Mucosa of descending colon (tissue), 3 donors: ENCODE results near the gene UBTF. TPM values are rescaled to one million over a fixed set of nuclear protein-coding genes. Genes with fewer than 3 reads are reported as not detected.

Experiments
- ATAC-seq: fragments of 200-7000 bp; cut with Tn5 transposase; one replicate; pipeline ENCODE4 v1.9.1; 2020; ENCODE audit warnings: mild to moderate bottlenecking, moderate library complexity
- DNase-seq, 3 donors: peaks; one replicate each; pipeline ENCODE4 v3.0.0-alpha.2; 2020
- H3K36me3 ChIP-seq: fragments of 200-600 bp; one replicate; pipeline ENCODE4 v1.8.0; 2021; ENCODE audit warnings: low read depth, mild to moderate bottlenecking
- H3K4me1 ChIP-seq: fragments of 200-600 bp; one replicate; pipeline ENCODE4 v1.8.0; 2021; ENCODE audit warnings: low read depth, mild to moderate bottlenecking
- H3K4me3 ChIP-seq: fragments of 200-600 bp; one replicate; pipeline ENCODE4 v1.8.0; 2021; ENCODE audit warnings: mild to moderate bottlenecking
- H3K9me3 ChIP-seq: fragments of 200-600 bp; one replicate; pipeline ENCODE4 v1.8.0; 2021; ENCODE audit warnings: mild to moderate bottlenecking
- intact Hi-C, 2 donors: fragments of 100-400 bp; cut with DNase I in 1 of 2; cut with micrococcal nuclease in 1 of 2; formaldehyde crosslinking; loops; one replicate each; pipeline versions ENCODE4 v1.11.0 to v1.11.1; 2022; cut with DNase I, micrococcal nuclease
- total RNA-seq, 3 donors: library from RNA; stranded (reverse); fragmentation: NEBNext Ultra II Directional in 2 of 3; extraction: Animal tissue kit (Norgen Biotek cat#: 25700) in 2 of 3; gene quantifications; one replicate each; pipeline versions ENCODE4 v1.2.1 to v1.2.4, GENCODE V29; 2021 to 2023
- TF ChIP-seq, protein P1 (sequence below): fragments of 200-600 bp; IDR thresholded peaks from one replicate; pipeline ENCODE4 v1.8.0; 2022; ENCODE audit warnings: antibody characterized with exemption, mild to moderate bottlenecking
- donor health status: DM: no; HTN: no; CAD: no; lungs with moderate emphysema.
- donor health status: DM: no; HTN: no; CAD: no.
- donor health status: DM: no; HTN: yes; CAD: no.

The UBTF gene
- total RNA-seq, 3 donors from 2014 or later = 68.6 to 88.4 (median 73.4) TPM

- Histone ChIP-seq H3K4me3 (no peak overlapping the region), H3K4me1 (peaks cover 17% of the 10 kb centered on the region), H3K9me3 (no peaks in the 10 kb centered on the region), H3K36me3 (no peaks in the 10 kb centered on the region)
- TF ChIP-seq, protein P1, sequence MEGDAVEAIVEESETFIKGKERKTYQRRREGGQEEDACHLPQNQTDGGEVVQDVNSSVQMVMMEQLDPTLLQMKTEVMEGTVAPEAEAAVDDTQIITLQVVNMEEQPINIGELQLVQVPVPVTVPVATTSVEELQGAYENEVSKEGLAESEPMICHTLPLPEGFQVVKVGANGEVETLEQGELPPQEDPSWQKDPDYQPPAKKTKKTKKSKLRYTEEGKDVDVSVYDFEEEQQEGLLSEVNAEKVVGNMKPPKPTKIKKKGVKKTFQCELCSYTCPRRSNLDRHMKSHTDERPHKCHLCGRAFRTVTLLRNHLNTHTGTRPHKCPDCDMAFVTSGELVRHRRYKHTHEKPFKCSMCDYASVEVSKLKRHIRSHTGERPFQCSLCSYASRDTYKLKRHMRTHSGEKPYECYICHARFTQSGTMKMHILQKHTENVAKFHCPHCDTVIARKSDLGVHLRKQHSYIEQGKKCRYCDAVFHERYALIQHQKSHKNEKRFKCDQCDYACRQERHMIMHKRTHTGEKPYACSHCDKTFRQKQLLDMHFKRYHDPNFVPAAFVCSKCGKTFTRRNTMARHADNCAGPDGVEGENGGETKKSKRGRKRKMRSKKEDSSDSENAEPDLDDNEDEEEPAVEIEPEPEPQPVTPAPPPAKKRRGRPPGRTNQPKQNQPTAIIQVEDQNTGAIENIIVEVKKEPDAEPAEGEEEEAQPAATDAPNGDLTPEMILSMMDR = no peak
- intact Hi-C loops = no loop called here
- no peak for DNase-seq
- no peak for ATAC-seq
These were observed 13.3 kb downstream of the UBTF start for GRCh38 chr17:44205962-44206824.

- Histone ChIP-seq H3K4me3 (no peak overlapping the region), H3K9me3 (no peaks in the 10 kb centered on the region), H3K4me1 (peaks cover 9% of the 10 kb centered on the region), H3K36me3 (no peaks in the 10 kb centered on the region)
- no peak for DNase-seq
- intact Hi-C loops = no loop called here
- ATAC-seq = no peak
- TF ChIP-seq, protein P1 = no peak
These were observed 15.0 kb downstream of the UBTF start for GRCh38 chr17:44204441-44204882.

- intact Hi-C loops = no loop called here
- DNase-seq (peak in 1 of 3 donors; percentile 68), ATAC-seq (no peak)
- TF ChIP-seq, protein P1 = peak; percentile 71
- Histone ChIP-seq H3K36me3 (no peaks in the 10 kb centered on the region), H3K9me3 (no peaks in the 10 kb centered on the region), H3K4me3 (no peak overlapping the region), H3K4me1 (peaks cover 9% of the 10 kb centered on the region)
These were observed 15.6 kb downstream of the UBTF start for GRCh38 chr17:44203731-44204440.

- peaks cover 17% of the 10 kb centered on the region for H3K4me1 ChIP-seq
- H3K9me3 ChIP-seq = no peaks in the 10 kb centered on the region
- TF ChIP-seq, protein P1 = no peak
- intact Hi-C loops = no loop called here
- H3K4me3 ChIP-seq = no peak overlapping the region
- DNase-seq = no peak
- no peak for ATAC-seq
- no peaks in the 10 kb centered on the region for H3K36me3 ChIP-seq
These were observed 16.7 kb downstream of the UBTF start for GRCh38 chr17:44202756-44203155.

DNA sequence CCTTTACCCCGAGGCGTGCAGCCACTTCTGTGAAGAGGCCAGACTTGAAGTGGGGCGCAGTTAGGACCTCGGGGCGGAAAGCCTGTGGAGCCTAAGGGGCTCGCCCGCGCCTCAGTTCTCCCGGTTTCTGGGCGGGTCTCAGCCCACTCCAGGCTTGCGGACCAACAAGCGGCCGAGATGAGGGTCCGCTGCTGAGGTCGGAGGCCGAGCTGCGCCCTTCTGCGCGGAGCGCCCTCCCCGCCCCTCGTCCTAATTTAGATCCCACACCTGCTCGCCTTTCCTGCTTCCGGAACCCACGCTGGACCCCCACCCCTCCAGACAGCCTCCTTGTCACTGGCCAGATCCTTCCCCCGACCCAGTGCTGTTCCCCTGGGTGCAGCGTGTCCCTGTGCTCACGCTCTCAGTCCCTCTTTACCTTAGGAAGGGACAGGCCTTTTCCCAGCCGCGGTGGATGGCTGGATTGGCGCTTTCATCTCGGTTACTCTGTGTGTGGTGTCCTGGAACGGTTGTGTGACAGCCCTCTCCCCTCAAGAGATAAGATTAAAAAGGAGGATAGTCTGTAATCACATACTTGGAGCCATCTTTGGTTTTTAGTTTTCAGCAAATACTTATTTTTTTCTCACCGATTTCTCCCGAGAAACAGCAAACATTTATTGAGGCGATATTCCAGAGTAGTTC lies 18.9 kb downstream of the UBTF start:
- ATAC-seq (no peak), DNase-seq (no peak)
- Histone ChIP-seq H3K9me3 (no peaks in the 10 kb centered on the region), H3K4me3 (peak overlapping the region; percentile 30), H3K36me3 (no peaks in the 10 kb centered on the region), H3K4me1 (peaks cover 22% of the 10 kb centered on the region)
- TF ChIP-seq, protein P1 = no peak
- intact Hi-C loops = no loop called here
